HG02852 (cell line): Measurements from ENCODE around the gene MALRD1.
"Not testable (repeated sequence)": the region's sequence is repeated elsewhere in the genome, so short reads cannot be mapped to it uniquely, and the experiment has no call there.

Experiments used
- ATAC-seq: cut with Tn5 transposase; IDR thresholded peaks from one replicate; pipeline ENCODE4 v1.9.1; 2021; ENCODE audit warnings: mild to moderate bottlenecking, moderate library complexity; ENCODE audit not compliant: unreplicated experiment

MALRD1 gene

GRCh38 chr10:19701427-19702052 is 652.9 kb downstream of the MALRD1 start:
- no peak for ATAC-seq

GRCh38 chr10:19702215-19702614 is 653.6 kb downstream of the MALRD1 start:
- no peak for ATAC-seq

- no peak for ATAC-seq
These were observed 655.9 kb downstream of the MALRD1 start for GRCh38 chr10:19704544-19704943.

GRCh38 chr10:19705250-19705649 is 656.6 kb downstream of the MALRD1 start:
- no peak for ATAC-seq

- ATAC-seq, result no peak
These were observed 658.3 kb downstream of the MALRD1 start for GRCh38 chr10:19706904-19707303.

- no peak for ATAC-seq
These were observed 658.8 kb downstream of the MALRD1 start for GRCh38 chr10:19707376-19707775.

- no peak for ATAC-seq
These were observed 659.4 kb downstream of the MALRD1 start for GRCh38 chr10:19708031-19708430.

- no peak for ATAC-seq
These were observed 662.0 kb downstream of the MALRD1 start for GRCh38 chr10:19710600-19710999.

- no peak for ATAC-seq
These were observed 664.6 kb downstream of the MALRD1 start for GRCh38 chr10:19713159-19713558.

- no peak for ATAC-seq
These were observed 665.4 kb downstream of the MALRD1 start for GRCh38 chr10:19713800-19714525.

- ATAC-seq, result no peak
These were observed 670.7 kb downstream of the MALRD1 start for GRCh38 chr10:19719284-19719683.

GRCh38 chr10:19724287-19724686 is 675.7 kb downstream of the MALRD1 start:
- no peak for ATAC-seq

GRCh38 chr10:19728376-19728775 is 679.8 kb downstream of the MALRD1 start:
- no peak for ATAC-seq

GRCh38 chr10:19728964-19729363 is 680.4 kb downstream of the MALRD1 start:
- no peak for ATAC-seq

- ATAC-seq, result no peak
These were observed 681.7 kb downstream of the MALRD1 start for GRCh38 chr10:19730167-19730906.

- no peak for ATAC-seq
These were observed 682.3 kb downstream of the MALRD1 start for GRCh38 chr10:19730907-19731217.

GRCh38 chr10:19731560-19731959 is 683.0 kb downstream of the MALRD1 start:
- no peak for ATAC-seq

- ATAC-seq, result no peak
These were observed 689.8 kb downstream of the MALRD1 start for GRCh38 chr10:19738440-19738839.

- ATAC-seq, result not testable (repeated sequence)
These were observed 690.6 kb downstream of the MALRD1 start for GRCh38 chr10:19739232-19739631.

GRCh38 chr10:19742144-19742543 is 693.5 kb downstream of the MALRD1 start:
- not testable (repeated sequence) for ATAC-seq

- no peak for ATAC-seq
These were observed 697.1 kb downstream of the MALRD1 start for GRCh38 chr10:19745672-19746071.

GRCh38 chr10:19749185-19749729 is 700.7 kb downstream of the MALRD1 start:
- ATAC-seq, result no peak
